ENCODE results near the gene ILK.

Gene ILK

DNA sequence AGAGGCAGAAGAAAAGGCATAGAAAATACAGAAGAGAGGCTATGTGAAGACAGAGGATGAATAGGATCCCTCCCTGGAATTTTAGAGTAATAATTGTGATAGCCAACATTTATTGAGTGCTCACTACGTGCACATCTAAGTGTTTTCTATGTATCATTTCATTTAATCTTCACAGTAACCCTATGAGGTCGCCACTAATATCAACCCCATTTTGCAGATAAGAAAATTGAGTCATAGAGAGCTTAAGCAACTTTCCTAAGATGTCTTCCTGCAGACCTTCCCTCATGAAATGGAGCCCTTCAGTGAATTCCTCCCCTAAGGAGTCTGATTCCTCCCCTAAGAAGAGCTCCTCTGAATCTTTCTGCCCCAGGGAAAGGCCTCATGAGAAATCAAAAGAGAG is 38.2 kb upstream of the ILK start:
- 60% methylated on average over 2 of the region's 2 CpGs for WGBS, 2 experiments
- Histone ChIP-seq H3K4me1 (ENCODE audit: control insufficient read depth, insufficient read depth, low read length) (peaks cover 5% of the 10 kb centered on the region), H3K4me3 (ENCODE audit: insufficient read depth, low read depth, low read length) (no peak overlapping the region), H3K27ac (ENCODE audit: insufficient read depth, low read depth, low read length, poor library complexity, severe bottlenecking) (no peak overlapping the region), H3K27me3 (ENCODE audit: control insufficient read depth, insufficient read depth, low read length, poor library complexity, severe bottlenecking) (no peaks in the 10 kb centered on the region), H3K9me3 (ENCODE audit: control insufficient read depth, low read length) (no peaks in the 10 kb centered on the region), H3K36me3 (ENCODE audit: control insufficient read depth, insufficient read depth, low read length) (no peaks in the 10 kb centered on the region)

DNA sequence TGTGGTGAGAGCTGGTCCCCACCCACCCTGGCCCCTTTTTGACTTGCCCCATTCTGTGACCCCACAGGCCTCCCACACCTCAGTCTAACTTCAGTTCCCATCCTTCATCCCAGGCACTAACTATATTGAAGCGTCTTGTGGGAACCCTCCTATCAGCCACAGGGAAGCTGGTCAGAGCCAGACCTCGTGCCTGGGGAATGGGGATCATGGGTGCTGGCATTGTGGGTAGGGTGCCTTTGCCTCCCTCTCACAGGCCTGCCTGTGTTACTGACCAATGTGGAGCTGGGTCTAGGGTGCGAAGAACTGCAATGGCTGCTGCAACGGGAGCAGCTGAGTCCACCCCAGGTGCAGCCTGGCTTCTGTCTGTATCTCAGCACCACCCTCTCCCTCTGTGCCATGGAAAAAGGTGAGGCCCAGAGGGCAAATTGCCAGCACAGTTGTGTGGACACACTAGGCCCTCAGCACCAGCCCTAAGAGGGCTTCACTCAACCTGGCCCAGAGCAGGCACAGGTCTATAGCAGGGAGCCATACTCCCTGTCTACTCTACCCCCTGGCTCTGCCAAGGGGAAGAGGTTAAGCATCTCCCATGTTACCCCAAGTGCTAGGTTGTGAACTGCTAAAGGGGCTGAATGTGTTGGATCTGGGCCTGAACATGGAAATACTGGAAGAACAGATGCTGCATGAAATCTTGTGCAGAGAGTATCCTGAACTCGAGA is 37.4 kb upstream of the ILK start:
- Histone ChIP-seq H3K4me1 (ENCODE audit: control insufficient read depth, insufficient read depth, low read length) (peaks cover 5% of the 10 kb centered on the region), H3K27me3 (ENCODE audit: control insufficient read depth, insufficient read depth, low read length, poor library complexity, severe bottlenecking) (no peaks in the 10 kb centered on the region), H3K36me3 (ENCODE audit: control insufficient read depth, insufficient read depth, low read length) (no peaks in the 10 kb centered on the region), H3K27ac (ENCODE audit: insufficient read depth, low read depth, low read length, poor library complexity, severe bottlenecking) (no peak overlapping the region), H3K9me3 (ENCODE audit: control insufficient read depth, low read length) (no peaks in the 10 kb centered on the region), H3K4me3 (ENCODE audit: insufficient read depth, low read depth, low read length) (no peak overlapping the region)
- 90 to 95% methylated on average over 5 of the region's 5 CpGs for WGBS, 2 experiments

DNA sequence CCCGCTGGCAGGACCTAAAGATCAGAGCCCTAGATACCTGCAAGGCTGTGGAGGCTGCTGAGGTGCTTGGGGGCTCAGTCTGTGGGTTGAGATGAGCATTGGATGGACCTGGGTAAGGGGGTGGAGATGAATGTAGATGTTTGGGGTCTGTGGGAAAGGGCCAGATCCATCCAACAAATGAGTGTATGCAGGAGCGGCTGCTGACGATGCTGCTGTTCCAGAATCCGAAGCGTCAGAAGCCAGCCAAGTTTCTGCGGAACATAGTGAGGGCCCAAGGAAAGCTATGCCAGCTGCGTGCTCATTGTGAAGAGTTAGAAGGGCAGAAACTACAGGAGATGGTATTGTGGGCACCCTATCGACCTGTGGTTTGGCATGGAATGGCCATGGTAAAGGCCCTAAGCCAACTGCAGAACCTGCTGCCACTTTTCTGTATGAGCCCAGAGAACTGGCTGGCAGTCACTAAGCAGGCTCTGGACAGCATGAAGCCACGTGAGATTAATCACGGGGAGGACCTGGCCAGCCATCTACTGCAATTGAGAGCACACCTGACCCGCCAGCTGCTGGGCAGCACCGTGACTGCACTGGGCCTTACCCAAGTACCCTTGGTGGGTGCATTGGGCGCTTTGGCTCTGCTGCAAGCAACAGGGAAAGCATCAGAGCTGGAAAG is 36.7 kb upstream of the ILK start:
- H3K36me3 ChIP-seq (ENCODE audit: control insufficient read depth, insufficient read depth, low read length): no peaks in the 10 kb centered on the region
- no peak overlapping the region for H3K27ac ChIP-seq (ENCODE audit: insufficient read depth, low read depth, low read length, poor library complexity, severe bottlenecking)
- no peak overlapping the region for H3K4me3 ChIP-seq (ENCODE audit: insufficient read depth, low read depth, low read length)
- H3K27me3 ChIP-seq (ENCODE audit: control insufficient read depth, insufficient read depth, low read length, poor library complexity, severe bottlenecking): no peaks in the 10 kb centered on the region
- 87 to 90% methylated on average over 13 of the region's 13 CpGs for WGBS, 2 experiments
- peaks cover 5% of the 10 kb centered on the region for H3K4me1 ChIP-seq (ENCODE audit: control insufficient read depth, insufficient read depth, low read length)
- no peaks in the 10 kb centered on the region for H3K9me3 ChIP-seq (ENCODE audit: control insufficient read depth, low read length)

DNA sequence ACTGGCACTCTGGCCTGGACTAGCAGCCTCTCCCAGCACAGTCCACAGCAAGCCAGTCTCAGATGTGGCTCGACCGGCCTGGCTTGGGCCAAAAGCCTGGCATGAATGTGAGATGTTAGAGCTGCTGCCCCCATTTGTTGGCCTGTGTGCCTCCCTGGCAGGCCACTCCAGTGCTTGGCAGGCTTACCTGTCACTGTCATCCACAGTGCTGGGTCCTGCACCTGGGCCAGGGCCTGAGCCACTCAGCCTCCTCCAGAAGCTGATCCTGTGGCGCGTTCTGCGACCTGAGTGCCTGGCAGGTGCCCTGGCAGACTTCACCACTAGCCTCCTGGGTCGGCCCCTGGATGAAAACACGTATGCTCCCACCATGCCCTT is 36.2 kb upstream of the ILK start:
- Histone ChIP-seq H3K36me3 (ENCODE audit: control insufficient read depth, insufficient read depth, low read length) (no peaks in the 10 kb centered on the region), H3K9me3 (ENCODE audit: control insufficient read depth, low read length) (no peaks in the 10 kb centered on the region), H3K4me3 (ENCODE audit: insufficient read depth, low read depth, low read length) (no peak overlapping the region), H3K27me3 (ENCODE audit: control insufficient read depth, insufficient read depth, low read length, poor library complexity, severe bottlenecking) (no peaks in the 10 kb centered on the region), H3K4me1 (ENCODE audit: control insufficient read depth, insufficient read depth, low read length) (peaks cover 5% of the 10 kb centered on the region), H3K27ac (ENCODE audit: insufficient read depth, low read depth, low read length, poor library complexity, severe bottlenecking) (no peak overlapping the region)
- 93 to 94% methylated on average over 7 of the region's 7 CpGs for WGBS, 2 experiments

DNA sequence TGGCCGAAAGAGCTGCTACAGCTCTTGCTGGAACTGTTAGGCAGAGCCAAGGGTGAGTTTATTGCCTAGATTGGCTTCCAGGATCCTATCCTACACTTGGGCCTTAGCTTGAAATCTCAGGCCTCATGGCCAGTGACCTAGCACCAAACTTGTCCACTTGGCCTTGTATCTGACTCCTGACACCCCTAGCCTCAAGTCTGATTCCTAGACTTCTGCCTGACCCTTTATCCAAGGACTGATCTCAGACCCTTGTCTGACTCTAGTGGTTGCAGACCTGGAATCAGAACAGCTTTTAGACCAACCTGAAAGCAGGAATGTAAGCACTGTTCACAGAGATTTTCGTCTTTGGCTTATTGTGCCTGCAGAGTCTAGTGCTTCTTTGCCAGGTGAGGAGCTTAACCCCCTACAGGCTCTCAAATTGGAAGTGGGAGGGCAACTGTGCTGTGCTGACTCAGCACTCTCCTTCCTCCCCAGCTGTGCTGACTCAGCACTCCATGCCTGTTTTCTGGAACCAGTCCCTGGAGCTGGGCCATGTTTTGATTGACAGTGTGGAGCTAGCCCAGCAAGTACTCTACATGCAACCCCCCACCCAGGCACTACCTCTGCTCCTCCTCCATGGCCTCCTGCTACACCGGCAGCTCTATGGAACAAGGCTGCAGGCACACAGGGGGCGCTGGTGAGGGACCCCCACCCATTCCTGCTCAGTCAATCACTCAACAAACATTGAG is 35.2 kb upstream of the ILK start:
- no peaks in the 10 kb centered on the region for H3K36me3 ChIP-seq (ENCODE audit: control insufficient read depth, insufficient read depth, low read length)
- H3K27me3 ChIP-seq (ENCODE audit: control insufficient read depth, insufficient read depth, low read length, poor library complexity, severe bottlenecking): no peaks in the 10 kb centered on the region
- no peaks in the 10 kb centered on the region for H3K9me3 ChIP-seq (ENCODE audit: control insufficient read depth, low read length)
- H3K4me1 ChIP-seq (ENCODE audit: control insufficient read depth, insufficient read depth, low read length): peaks cover 5% of the 10 kb centered on the region
- H3K27ac ChIP-seq (ENCODE audit: insufficient read depth, low read depth, low read length, poor library complexity, severe bottlenecking): no peak overlapping the region
- H3K4me3 ChIP-seq (ENCODE audit: insufficient read depth, low read depth, low read length): no peak overlapping the region
- 79 to 81% methylated on average over 4 of the region's 4 CpGs for WGBS, 2 experiments

DNA sequence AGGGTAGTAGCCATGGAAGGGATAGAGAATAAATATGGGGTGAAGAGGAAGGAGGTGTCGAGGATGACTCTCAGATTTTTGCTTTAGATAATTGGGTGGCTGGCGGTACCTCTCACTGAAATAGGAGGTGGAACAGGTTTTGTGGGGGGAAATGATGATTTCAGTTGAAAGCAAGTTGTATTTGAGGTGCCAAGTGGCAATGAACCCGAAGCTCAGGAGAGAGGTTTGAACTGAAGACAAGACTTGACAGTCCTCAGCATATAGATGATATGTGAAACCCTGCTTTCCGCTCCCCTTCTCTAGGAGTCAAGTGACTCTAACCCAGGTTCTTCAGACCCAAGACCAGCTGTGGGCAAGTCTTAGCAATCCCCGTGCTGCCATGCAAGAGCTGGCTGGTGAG is 33.9 kb upstream of the ILK start:
- H3K4me1 ChIP-seq (ENCODE audit: control insufficient read depth, insufficient read depth, low read length): peaks cover 5% of the 10 kb centered on the region
- H3K27ac ChIP-seq (ENCODE audit: insufficient read depth, low read depth, low read length, poor library complexity, severe bottlenecking): no peak overlapping the region
- no peaks in the 10 kb centered on the region for H3K27me3 ChIP-seq (ENCODE audit: control insufficient read depth, insufficient read depth, low read length, poor library complexity, severe bottlenecking)
- H3K4me3 ChIP-seq (ENCODE audit: insufficient read depth, low read depth, low read length): no peak overlapping the region
- no peaks in the 10 kb centered on the region for H3K9me3 ChIP-seq (ENCODE audit: control insufficient read depth, low read length)
- 84 to 85% methylated on average over 5 of the region's 5 CpGs for WGBS, 2 experiments
- H3K36me3 ChIP-seq (ENCODE audit: control insufficient read depth, insufficient read depth, low read length): no peaks in the 10 kb centered on the region

DNA sequence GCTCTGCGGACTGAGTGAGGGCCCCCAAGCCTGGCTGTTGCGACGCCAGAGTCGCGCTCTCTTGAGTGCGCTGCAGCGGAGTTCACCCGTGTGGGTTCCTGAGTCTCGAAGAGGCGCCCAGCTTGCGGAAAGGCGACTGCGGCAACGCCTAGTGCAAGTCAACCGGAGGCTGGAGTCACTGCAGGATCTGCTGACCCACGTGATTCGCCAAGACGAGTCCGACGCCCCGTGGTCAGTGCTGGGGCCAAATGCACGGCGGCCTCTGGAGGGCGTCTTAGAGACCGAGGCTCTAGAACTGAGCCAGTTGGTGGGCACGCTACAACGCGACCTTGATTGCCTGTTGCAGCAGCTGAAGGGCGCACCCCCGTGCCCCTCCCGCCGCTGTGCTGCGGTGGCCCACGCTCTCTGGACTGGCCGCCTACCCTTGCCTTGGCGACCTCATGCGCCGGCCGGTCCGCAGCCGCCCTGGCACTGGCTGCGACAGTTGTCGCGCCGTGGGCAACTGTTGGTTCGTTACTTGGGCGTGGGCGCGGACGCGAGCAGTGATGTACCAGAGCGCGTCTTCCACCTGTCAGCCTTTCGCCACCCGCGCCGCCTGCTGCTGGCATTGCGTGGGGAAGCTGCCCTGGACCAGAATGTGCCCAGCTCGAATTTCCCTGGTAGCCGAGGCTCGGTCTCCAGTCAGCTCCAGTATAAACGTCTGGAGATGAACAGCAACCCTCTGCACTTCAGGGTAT is 32.7 kb upstream of the ILK start:
- WGBS, 2 experiments: 96% methylated on average over 62 of the region's 62 CpGs

DNA sequence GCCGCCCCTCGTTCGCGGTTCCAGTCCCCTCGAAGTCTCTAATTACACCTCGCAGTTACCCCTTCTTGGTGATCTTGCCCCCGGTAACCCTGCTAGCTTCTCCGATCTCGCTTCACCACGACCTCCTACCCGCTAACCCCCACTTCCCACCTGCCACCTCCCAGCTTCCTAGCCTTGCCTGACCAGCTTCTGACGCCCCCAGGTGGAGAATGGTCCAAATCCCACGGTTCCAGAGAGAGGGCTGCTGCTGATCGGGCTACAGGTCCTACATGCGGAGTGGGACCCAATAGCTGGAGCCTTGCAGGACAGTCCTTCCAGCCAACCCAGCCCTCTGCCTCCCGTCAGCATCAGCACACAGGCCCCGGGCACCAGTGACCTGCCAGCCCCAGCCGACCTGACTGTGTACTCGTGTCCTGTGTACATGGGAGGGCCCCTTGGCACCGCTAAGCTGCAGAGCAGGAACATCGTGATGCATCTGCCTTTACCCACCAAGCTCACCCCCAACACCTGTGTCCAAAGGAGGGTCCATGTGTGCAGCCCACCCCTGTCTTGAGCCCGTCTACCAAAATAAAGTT is 32.1 kb upstream of the ILK start:
- no peaks in the 10 kb centered on the region for H3K9me3 ChIP-seq (ENCODE audit: control insufficient read depth, low read length)
- H3K27ac ChIP-seq (ENCODE audit: insufficient read depth, low read depth, low read length, poor library complexity, severe bottlenecking): no peak overlapping the region
- H3K4me1 ChIP-seq (ENCODE audit: control insufficient read depth, insufficient read depth, low read length): peaks cover 5% of the 10 kb centered on the region
- H3K36me3 ChIP-seq (ENCODE audit: control insufficient read depth, insufficient read depth, low read length): no peaks in the 10 kb centered on the region
- WGBS, 2 experiments: 92 to 93% methylated on average over 22 of the region's 22 CpGs
- no peak overlapping the region for H3K4me3 ChIP-seq (ENCODE audit: insufficient read depth, low read depth, low read length)
- no peaks in the 10 kb centered on the region for H3K27me3 ChIP-seq (ENCODE audit: control insufficient read depth, insufficient read depth, low read length, poor library complexity, severe bottlenecking)

More for the DNA sequence above, 32.7 kb upstream of the ILK start:
- H3K27me3 ChIP-seq (ENCODE audit: control insufficient read depth, insufficient read depth, low read length, poor library complexity, severe bottlenecking): no peaks in the 10 kb centered on the region
- H3K4me3 ChIP-seq (ENCODE audit: insufficient read depth, low read depth, low read length): no peak overlapping the region
- no peaks in the 10 kb centered on the region for H3K36me3 ChIP-seq (ENCODE audit: control insufficient read depth, insufficient read depth, low read length)
- peaks cover 5% of the 10 kb centered on the region for H3K4me1 ChIP-seq (ENCODE audit: control insufficient read depth, insufficient read depth, low read length)
- no peaks in the 10 kb centered on the region for H3K9me3 ChIP-seq (ENCODE audit: control insufficient read depth, low read length)
- H3K27ac ChIP-seq (ENCODE audit: insufficient read depth, low read depth, low read length, poor library complexity, severe bottlenecking): no peak overlapping the region

DNA sequence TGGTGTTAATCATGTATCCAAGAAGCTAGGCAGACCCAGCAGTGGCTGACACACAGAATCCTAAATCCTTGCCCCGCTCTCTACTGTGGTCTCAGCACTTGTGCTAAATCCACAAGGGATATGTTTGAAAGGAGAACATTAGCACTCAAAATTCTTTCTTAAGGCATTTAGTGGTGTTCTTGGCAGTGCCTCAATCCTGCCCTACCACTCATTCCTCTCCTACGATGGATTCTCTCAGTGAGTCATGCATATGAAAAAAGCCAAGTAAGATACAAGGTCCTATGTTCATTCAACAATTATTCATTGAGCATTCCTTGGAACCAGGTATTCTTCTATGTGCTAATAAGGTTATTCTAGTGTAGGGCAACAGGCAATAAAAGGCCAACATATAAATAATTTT is 31.4 kb upstream of the ILK start:
- no peak overlapping the region for H3K27ac ChIP-seq (ENCODE audit: insufficient read depth, low read depth, low read length, poor library complexity, severe bottlenecking)
- H3K4me3 ChIP-seq (ENCODE audit: insufficient read depth, low read depth, low read length): no peak overlapping the region
- WGBS, 2 experiments: 94 to 97% methylated on average over 2 of the region's 2 CpGs
- no peaks in the 10 kb centered on the region for H3K27me3 ChIP-seq (ENCODE audit: control insufficient read depth, insufficient read depth, low read length, poor library complexity, severe bottlenecking)
- no peaks in the 10 kb centered on the region for H3K36me3 ChIP-seq (ENCODE audit: control insufficient read depth, insufficient read depth, low read length)
- no peaks in the 10 kb centered on the region for H3K9me3 ChIP-seq (ENCODE audit: control insufficient read depth, low read length)
- H3K4me1 ChIP-seq (ENCODE audit: control insufficient read depth, insufficient read depth, low read length): peaks cover 5% of the 10 kb centered on the region

Measured in ectodermal cell (in vitro differentiated cells).